ENCODE measurements around the gene COBL.

GRCh38 chr7:51029131-51029530, 287.5 kb downstream of the COBL start:
- TF ChIP-seq CTCF (IDR thresholded peaks at IDR 0.05 in 2 of 3, conservative IDR thresholded peaks at IDR 0.05 in 1 of 3; ENCODE audit: control insufficient read depth in 2 of 3, extremely low read depth in 1 of 3, insufficient read depth in 1 of 3, low read depth in 3 of 3, low read length in 3 of 3), result no peak
- TF ChIP-seq NR2C2 (IDR thresholded peaks at IDR 0.05; ENCODE audit: borderline replicate concordance, control insufficient read depth, insufficient read length, low read depth), result no peak
- TF ChIP-seq TCF12 (IDR thresholded peaks at IDR 0.05; ENCODE audit: low read depth, low read length), result no peak
- TF ChIP-seq STAT3 (IDR thresholded peaks at IDR 0.05; ENCODE audit: low read depth, low read length), result no peak

Measured in GM12878 (cell line).